Measurements from ENCODE around the gene CD160. TPM values are rescaled to one million over a fixed set of nuclear protein-coding genes. Genes with fewer than 3 reads are reported as not detected.

CD160 gene
- total RNA-seq, 1 experiment from 2014 or later: not detected

DNA sequence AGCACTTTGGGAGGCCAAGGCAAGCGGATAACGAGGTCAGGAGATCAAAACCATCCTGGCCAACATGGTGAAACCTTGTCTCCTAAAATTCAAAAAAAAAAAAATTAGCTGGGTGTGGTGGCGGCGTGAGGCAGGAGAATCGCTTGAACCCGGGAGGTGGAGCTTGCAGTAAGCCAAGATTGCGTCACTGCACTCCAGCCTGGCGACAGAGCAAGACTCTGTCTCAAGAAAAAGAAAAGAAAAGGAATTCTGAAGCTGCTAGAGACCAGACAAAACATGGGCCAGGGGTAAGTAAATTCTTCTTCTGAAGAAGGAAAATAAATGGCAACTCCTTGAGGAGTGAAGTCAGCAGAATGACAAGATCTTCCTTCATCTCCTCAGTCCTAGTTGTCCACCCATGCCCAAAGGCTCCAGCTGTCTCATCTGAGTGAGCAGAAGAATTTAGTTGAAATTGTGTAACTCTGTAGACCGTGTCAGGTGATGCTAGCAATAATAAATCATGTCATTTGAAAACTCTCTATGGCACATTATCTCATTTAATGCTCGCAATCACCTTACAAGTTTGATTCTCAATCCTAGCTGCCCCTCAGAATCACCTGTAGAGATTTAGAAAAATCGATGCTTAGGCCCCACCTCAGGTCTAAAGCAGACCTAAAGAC, 26.4 kb upstream of the CD160 start:
- Mint-ChIP-seq H3K4me1 (peaks cover 12 to 17% of the 10 kb centered on the region in 2 experiments), H3K36me3 (ENCODE audit: insufficient read depth in 1 of 3, low read depth in 3 of 3) (no peaks in the 10 kb centered on the region), H3K27ac (no peak overlapping the region), H3K4me3 (no peak overlapping the region), H3K9me3 (no peaks in the 10 kb centered on the region), H3K27me3 (ENCODE audit: low read depth) (peaks cover 12% of the 10 kb centered on the region)
- Histone ChIP-seq H2BK120ac (ENCODE audit: low read depth, low read length, poor library complexity, severe bottlenecking) (no peak overlapping the region), H3K4ac (ENCODE audit: low read depth, low read length) (no peak overlapping the region), H4K5ac (ENCODE audit: insufficient read length, low read depth, low read length) (no peak overlapping the region), H3K18ac (ENCODE audit: insufficient read length, low read depth, low read length) (no peak overlapping the region), H3K23ac (ENCODE audit: insufficient read length, low read depth, low read length) (no peak overlapping the region), H2BK5ac (ENCODE audit: insufficient read length, low read length) (no peak overlapping the region), H3K9me3 (ENCODE audit: control insufficient read depth, low read depth, low read length) (no peaks in the 10 kb centered on the region), H3T11ph (ENCODE audit: low read length) (no peak overlapping the region), H3K14ac (ENCODE audit: insufficient read depth, low read length) (no peak overlapping the region), H3K9ac (ENCODE audit: extremely low read depth, insufficient read length, low read length) (no peak overlapping the region), H3K4me1 (ENCODE audit: insufficient read depth, low read length) (0 out of 2 replicates have a peak, but pooled peaks cover 2% of the 10 kb centered on the region), H3K56ac (ENCODE audit: insufficient read length, low read depth, low read length) (no peak overlapping the region), H3K27ac (ENCODE audit: insufficient read length, low read depth, low read length) (no peak overlapping the region), H3K79me1 (ENCODE audit: insufficient read depth, low read depth, low read length, poor library complexity, severe bottlenecking) (no peaks in the 10 kb centered on the region), H2BK15ac (ENCODE audit: low read depth, low read length) (no peak overlapping the region), H2BK20ac (ENCODE audit: low read depth, low read length, poor library complexity, severe bottlenecking) (no peak overlapping the region), H3K4me2 (ENCODE audit: insufficient read depth, insufficient read length, low read length) (no peak overlapping the region), H4K8ac (replicated peaks; ENCODE audit: insufficient read length, low read depth, low read length) (no peak overlapping the region), H3K27me3 (ENCODE audit: insufficient read depth, low read length) (no peaks in the 10 kb centered on the region), H3K23me2 (ENCODE audit: insufficient read length, low read depth, low read length, poor library complexity, severe bottlenecking) (no peaks in the 10 kb centered on the region), H2AFZ (ENCODE audit: low read length) (no peak overlapping the region), H2BK12ac (ENCODE audit: insufficient read length, low read depth, low read length) (no peak overlapping the region), H3K79me2 (ENCODE audit: insufficient read depth, low read length) (no peaks in the 10 kb centered on the region), H4K20me1 (ENCODE audit: control insufficient read depth, insufficient read depth, insufficient read length) (no peaks in the 10 kb centered on the region), H4K91ac (ENCODE audit: insufficient read length, low read depth, low read length) (no peak overlapping the region), H2AK5ac (ENCODE audit: insufficient read length, low read length) (no peak overlapping the region)
- DNase-seq: no peak
- TF ChIP-seq CTCF (conservative IDR thresholded peaks at IDR 0.05): no peak
- no CpG with 5 or more reads among the region's 11 CpGs for WGBS (ENCODE audit: extremely low coverage, insufficient read length, low lambda C conversion rate)
